GM12864 (cell line): Measurements from ENCODE around the gene TMEM123.

Experiments used
- DNase-seq: peaks from one replicate; pipeline ENCODE4 v3.0.0-alpha.2; 2011; ENCODE audit warnings: low read depth
- H3K4me3 ChIP-seq: 2 replicates; pipeline ENCODE4 v1.5.1; 2011; ENCODE audit warnings: mild to moderate bottlenecking, low read depth, low read length, control low read depth
- TF ChIP-seq, protein P1 (sequence below): IDR thresholded peaks from 2 replicates; pipeline ENCODE4 v1.5.1; 2011; ENCODE audit warnings: low read depth, mild to moderate bottlenecking, moderate library complexity, low read length, control low read depth, inconsistent platforms; ENCODE audit errors: missing control alignments

TMEM123 gene

DNA sequence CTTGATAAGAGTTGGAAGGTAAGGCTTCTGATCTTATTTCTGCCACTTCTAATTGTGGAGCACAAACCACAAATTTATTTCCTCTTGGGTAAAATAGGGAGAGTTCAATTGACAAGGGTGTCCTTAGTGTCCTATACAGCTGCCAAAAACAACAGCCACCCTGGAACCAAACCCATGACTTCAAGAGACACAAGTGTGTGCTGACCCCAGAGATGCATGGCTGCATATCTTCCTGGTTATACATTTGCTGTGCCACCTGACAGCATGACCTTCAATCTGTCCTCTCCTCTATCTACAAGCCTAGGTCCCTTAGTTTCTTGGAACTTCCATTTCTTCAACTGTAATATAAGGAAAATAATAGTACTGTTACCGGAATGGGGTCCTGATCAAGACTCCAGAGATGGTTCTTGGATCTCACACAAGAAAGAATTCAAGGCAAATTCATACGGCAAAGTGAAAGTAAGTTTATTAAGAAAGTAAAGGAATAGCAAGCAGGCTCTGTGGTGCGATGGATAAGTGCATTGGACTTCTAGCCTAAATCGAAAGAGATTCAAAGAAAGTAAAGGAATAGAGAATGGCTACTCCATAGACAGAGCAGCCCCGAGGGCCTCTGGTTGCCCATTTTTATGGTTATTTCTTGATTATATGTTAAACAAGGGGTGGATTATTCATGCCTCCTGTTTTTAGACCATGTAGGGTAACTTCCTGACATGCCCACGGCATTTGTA lies 15.5 kb upstream of the TMEM123 start:
- DNase-seq = no peak
- no peak overlapping the region for H3K4me3 ChIP-seq
- TF ChIP-seq, protein P1, sequence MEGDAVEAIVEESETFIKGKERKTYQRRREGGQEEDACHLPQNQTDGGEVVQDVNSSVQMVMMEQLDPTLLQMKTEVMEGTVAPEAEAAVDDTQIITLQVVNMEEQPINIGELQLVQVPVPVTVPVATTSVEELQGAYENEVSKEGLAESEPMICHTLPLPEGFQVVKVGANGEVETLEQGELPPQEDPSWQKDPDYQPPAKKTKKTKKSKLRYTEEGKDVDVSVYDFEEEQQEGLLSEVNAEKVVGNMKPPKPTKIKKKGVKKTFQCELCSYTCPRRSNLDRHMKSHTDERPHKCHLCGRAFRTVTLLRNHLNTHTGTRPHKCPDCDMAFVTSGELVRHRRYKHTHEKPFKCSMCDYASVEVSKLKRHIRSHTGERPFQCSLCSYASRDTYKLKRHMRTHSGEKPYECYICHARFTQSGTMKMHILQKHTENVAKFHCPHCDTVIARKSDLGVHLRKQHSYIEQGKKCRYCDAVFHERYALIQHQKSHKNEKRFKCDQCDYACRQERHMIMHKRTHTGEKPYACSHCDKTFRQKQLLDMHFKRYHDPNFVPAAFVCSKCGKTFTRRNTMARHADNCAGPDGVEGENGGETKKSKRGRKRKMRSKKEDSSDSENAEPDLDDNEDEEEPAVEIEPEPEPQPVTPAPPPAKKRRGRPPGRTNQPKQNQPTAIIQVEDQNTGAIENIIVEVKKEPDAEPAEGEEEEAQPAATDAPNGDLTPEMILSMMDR = no peak

DNA sequence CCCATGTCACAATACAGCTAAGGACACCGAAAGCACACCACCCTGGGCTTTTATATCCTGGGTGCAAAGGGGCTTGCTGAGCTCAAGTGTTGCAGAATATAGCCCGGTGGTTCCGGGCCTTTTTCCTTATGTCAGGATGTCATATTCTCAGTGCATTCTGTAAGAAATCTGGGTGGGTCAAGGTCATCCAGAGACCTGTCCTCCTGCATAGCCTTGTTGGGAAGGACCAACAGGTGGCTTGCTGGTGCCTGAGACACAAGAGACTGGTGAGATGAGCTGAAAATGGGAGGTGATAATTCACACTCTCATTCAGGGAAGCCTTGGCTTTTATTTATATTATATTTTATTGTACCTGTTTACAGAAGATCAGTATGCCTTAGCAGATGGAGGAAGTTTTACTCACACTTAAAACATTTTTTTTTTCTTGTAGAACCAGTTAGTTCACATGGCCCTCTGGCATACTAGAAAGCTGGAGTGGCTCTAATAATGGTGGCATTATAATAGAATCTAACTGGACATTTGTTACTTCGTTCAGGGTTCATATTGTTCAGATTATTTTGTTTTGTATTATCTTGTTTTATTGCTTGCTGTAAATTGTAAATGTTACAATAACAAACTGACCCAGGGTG lies 14.6 kb upstream of the TMEM123 start:
- TF ChIP-seq, protein P1 = no peak
- no peak for DNase-seq
- no peak overlapping the region for H3K4me3 ChIP-seq

DNA sequence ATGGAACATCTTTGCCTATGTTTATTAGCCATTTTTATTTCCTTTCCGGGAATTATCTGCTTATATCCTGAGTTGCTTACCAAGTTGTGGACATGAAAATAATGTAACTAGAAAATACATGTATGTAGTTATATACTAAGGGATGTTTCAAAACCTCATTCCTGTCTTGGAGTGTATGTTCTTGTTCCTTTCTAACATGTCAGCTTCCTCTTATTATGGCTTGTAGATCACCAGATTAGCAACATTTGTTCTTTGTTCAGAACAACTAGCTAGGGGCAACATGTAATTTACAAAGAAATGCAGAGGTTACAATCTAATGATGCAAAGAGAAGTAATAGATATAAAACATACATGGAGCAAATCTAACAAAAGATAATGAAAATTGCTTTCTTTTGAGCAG lies 13.1 kb upstream of the TMEM123 start:
- DNase-seq = no peak
- no peak overlapping the region for H3K4me3 ChIP-seq
- TF ChIP-seq, protein P1 = no peak

DNA sequence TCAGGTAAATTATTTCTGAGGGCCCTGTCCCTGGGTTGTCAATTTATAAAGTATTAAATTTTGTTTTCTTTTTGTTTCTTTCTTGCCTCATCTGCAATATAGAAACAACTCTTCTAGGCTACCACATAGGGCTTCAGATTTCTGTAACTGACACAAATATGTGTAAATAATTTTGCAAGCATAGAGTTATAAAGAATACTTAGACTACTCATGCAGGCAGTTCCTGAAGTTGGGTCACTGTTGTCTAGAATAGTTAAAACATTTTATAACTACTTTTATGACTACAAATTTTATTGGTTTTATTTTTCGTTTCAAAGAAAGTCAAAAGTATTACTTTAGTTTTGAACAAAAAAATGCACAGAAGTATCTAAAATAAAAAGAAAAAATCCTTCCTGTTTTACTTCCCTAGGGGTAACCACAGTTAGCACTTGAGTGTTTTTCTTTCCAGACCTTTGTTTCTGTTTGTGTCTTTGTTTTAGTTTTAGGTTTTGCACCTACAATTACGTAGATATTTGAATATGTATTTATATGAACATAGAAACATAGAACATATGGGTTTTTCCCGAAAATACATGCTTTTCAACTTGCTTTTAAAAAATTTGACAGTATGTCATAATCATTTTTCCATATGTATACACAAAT lies 12.4 kb upstream of the TMEM123 start:
- no peak for DNase-seq

DNA sequence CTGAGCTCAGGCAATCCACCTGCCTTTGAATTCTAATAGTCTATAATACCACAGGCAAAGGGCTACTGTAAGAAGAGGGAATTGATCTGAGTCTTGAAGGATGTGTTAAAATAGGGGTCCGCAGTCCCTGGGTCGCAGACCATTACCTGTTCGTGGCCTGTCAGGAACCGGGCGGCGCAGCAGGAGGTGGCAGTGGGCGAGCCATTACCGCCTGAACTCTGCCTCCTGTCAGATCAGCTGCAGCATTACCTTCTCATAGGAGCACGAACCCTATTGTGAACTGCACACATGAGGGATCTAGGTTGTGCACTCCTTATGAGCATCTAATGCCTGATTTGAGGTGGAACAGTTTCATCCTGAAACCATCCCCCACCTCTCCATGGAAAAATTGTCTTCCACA lies 11.5 kb upstream of the TMEM123 start:
- DNase-seq = no peak
- no peak overlapping the region for H3K4me3 ChIP-seq
- TF ChIP-seq, protein P1 = no peak

More for the DNA sequence above, 12.4 kb upstream of the TMEM123 start:
- H3K4me3 ChIP-seq = no peak overlapping the region
- TF ChIP-seq, protein P1 = no peak

DNA sequence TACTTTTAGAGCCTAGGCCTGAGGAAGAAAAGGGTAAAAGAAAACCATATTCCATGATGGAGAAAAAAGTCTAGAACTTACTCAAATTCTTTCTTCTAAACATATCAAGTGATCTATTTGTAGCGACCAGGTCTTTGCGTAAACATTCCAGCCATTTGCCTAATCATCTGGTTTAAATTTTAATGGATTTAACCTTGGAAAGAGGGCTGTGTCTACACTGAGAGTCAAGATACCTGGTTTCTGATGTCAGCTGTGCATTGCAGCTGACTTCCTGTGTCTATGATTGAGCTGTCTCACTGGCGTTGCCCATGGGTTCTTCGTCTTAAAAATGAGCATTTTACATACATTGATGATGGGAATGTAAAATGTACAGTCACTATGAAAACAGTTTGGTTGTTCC lies 10.0 kb upstream of the TMEM123 start:
- TF ChIP-seq, protein P1 = no peak
- H3K4me3 ChIP-seq = no peak overlapping the region
- DNase-seq = no peak
